SK-N-SH treated with all-trans-retinoic acid at 6 μM for 48 hours (cell line): ENCODE measurements around the gene ZNF831.

Experiments
- PPARA ChIP-seq: fragments of 250-450 bp; sonication (Bioruptor Pico); IDR thresholded peaks from 2 replicates; pipeline ENCODE4 v1.5.0; 2020; ENCODE audit warnings: mild to moderate bottlenecking, borderline replicate concordance
- ZFP3 ChIP-seq: fragments of 250-450 bp; sonication (Bioruptor Pico); IDR thresholded peaks from 2 replicates; pipeline ENCODE4 v1.5.0; 2020; ENCODE audit warnings: mild to moderate bottlenecking, moderate library complexity

GRCh38 chr20:59141818-59142581, 21.6 kb upstream of the ZNF831 start:
- TF ChIP-seq PPARA (CRISPR knock-in tag), result no peak
- no peak for TF ChIP-seq ZFP3 (CRISPR knock-in tag)
